Spleen (tissue), 11 donors: ENCODE measurements around the gene DCXR. TPM values are rescaled to one million over a fixed set of nuclear protein-coding genes. Genes with fewer than 3 reads are reported as not detected.

Experiments
- DNase-seq: peaks from one replicate; pipeline ENCODE4 v3.0.0-alpha.2; 2020
- H3K27ac ChIP-seq, 8 donors: fragments of 200-600 bp; sonication (generic) in 7 of 8; 1 replicate in 4 of 8; 2 replicates in 4 of 8; pipeline versions ENCODE4 v1.5.0 to v1.8.0; 2016 to 2021; ENCODE audit warnings: inconsistent platforms in 4 of 8, mild to moderate bottlenecking in 4 of 8, moderate library complexity in 1 of 8
- H3K27me3 ChIP-seq, 7 donors: fragments of 200-600 bp; sonication (generic) in 6 of 7; replicated peaks in 1 of 7; 1 replicate in 4 of 7; 2 replicates in 3 of 7; pipeline versions ENCODE4 v1.5.0 to v1.8.0; 2016 to 2021; ENCODE audit warnings: inconsistent platforms in 3 of 7, mild to moderate bottlenecking in 1 of 7
- H3K36me3 ChIP-seq, 6 donors: fragments of 200-600 bp; sonication (generic) in 5 of 6; 1 replicate in 4 of 6; 2 replicates in 2 of 6; pipeline versions ENCODE4 v1.5.0 to v1.8.0; 2016 to 2021; ENCODE audit warnings: inconsistent platforms in 2 of 6
- H3K4me1 ChIP-seq, 6 donors: fragments of 200-600 bp; sonication (generic) in 5 of 6; 1 replicate in 3 of 6; 2 replicates in 3 of 6; pipeline versions ENCODE4 v1.5.0 to v1.8.0; 2016 to 2021; ENCODE audit warnings: inconsistent platforms in 3 of 6
- H3K4me3 ChIP-seq, 8 donors: fragments of 200-600 bp; sonication (generic) in 7 of 8; 1 replicate in 4 of 8; 2 replicates in 4 of 8; pipeline versions ENCODE4 v1.5.0 to v1.8.0; 2016 to 2021; ENCODE audit warnings: inconsistent platforms in 4 of 8, mild to moderate bottlenecking in 4 of 8, moderate library complexity in 2 of 8
- H3K9me3 ChIP-seq, 8 donors: fragments of 200-600 bp; sonication (generic) in 7 of 8; 1 replicate in 4 of 8; 2 replicates in 4 of 8; pipeline versions ENCODE4 v1.5.0 to v1.8.0; 2016 to 2021; ENCODE audit warnings: inconsistent platforms in 4 of 8
- POLR2A ChIP-seq, 3 donors: fragments of 450-650 bp; IDR thresholded peaks; one replicate each; pipeline ENCODE4 v1.5.1; 2017; ENCODE audit warnings: antibody characterized with exemption in 3 of 3, mild to moderate bottlenecking in 1 of 3
- POLR2AphosphoS5 ChIP-seq, 3 donors: sonication (generic); formaldehyde crosslinking; IDR thresholded peaks; one replicate each; pipeline ENCODE4 v1.5.1; 2017; ENCODE audit warnings: antibody characterized with exemption in 3 of 3
- WGBS, 5 donors: extraction: QIAGEN DNeasy Blood & Tissue Kit in 3 of 5; methylation state at CpG; one replicate each; pipeline versions ENCODE4 v1.1.5 to v1.1.7; 2013 to 2018; 5-methylcytosine and 5-hydroxymethylcytosine counted together
- intact Hi-C: fragments of 100-400 bp; cut with DNase I; formaldehyde crosslinking; loops from one replicate; pipeline ENCODE4 v1.15.0; 2023; ENCODE audit warnings: low total_unique reads
- polyA plus RNA-seq, 3 donors: library from polyadenylated mRNA; stranded (reverse); fragments of 200-250 nt; gene quantifications; one replicate each; pipeline ENCODE4 v1.2.1, GENCODE V29; 2013
- total RNA-seq, 7 donors: library from RNA; depleted of rRNA in 3 of 7; stranded (reverse); fragments of >200 nt in 3 of 7; fragmentation: NEBNext Ultra II Directional in 4 of 7; extraction: Animal tissue kit (Norgen Biotek cat#: 25700) in 4 of 7; gene quantifications; one replicate each; pipeline versions ENCODE4 v1.1.0 to v1.2.1, GENCODE V29; 2016 to 2021
- TF ChIP-seq, protein P1 (sequence below), 11 experiments: fragments of 200-600 bp in 7 of 11; fragments of 450-650 bp in 4 of 11; sonication (generic) in 4 of 11; IDR thresholded peaks in 8 of 11; conservative IDR thresholded peaks in 3 of 11; 1 replicate in 7 of 11; 2 replicates in 4 of 11; pipeline versions ENCODE4 v1.4.0 to v1.8.0; 2016 to 2021; ENCODE audit warnings: antibody characterized with exemption in 11 of 11, inconsistent platforms in 4 of 11, mild to moderate bottlenecking in 1 of 11
- donor health status: healthy with polysubstance abuse.
- donor health status: DM: no; HTN: no; CAD: no; lungs with moderate emphysema.
- donor health status: DM: no; HTN: no; CAD: no.
- donor health status: Bipolar disorder and iron deficiency.
- donor health status: healthy.
- donor health status: DM: no; HTN: no; CAD: no.
- donor health status: DM: yes; HTN: yes; CAD: no.

The DCXR gene
- total and polyA plus RNA-seq, 10 donors = 44.2 to 88.0 (median 61.0) TPM

DNA sequence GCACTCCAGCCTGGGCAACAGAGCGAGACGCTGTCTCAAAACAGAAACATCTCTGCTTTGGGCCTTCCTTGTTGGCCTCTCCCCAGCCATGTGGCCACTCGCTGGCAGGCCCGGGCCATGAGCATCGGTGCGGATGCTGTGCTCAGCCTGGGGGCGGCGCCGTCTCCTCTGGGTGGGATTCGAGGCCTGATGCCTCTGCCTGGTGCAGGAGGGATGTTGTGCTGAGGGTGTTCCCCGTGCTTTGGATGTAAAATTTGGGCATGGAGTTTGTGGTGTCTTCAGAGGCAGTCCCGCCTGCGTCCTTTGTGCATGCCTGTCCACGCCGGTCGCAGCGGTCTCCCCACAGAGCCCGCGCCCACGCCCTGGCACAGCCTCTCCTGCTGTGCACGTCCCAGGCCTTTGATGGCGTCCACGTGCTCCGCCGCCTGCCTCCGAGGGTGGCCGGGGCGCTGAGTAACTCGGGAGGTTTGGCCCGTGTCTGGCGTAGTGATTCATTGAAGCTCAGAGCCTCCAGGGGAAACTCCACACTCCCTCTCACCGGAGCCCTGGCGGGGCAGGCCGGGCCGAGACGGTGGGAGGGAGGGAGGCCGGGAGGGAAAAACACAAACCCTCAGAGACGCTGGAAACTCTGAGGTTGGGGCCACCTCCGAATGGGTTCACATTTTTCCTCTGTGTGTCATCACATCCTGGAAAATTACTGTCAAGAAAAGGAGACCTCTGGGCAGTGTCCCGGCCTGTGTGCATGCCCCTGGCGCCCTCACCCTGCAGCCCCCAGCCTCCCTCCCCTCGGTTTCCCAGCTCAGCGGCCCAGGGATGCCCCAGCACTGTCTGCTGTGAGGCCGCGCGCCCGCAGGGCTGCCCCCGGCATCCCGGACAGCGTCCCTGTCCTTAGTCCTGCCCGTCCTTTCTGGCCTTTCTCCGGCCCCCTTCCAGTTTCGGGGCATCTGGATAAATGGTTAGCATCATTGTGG lies 33.8 kb downstream of the DCXR start:
- Histone ChIP-seq H3K27me3 (no peaks in the 10 kb centered on the region), H3K27ac (no peak overlapping the region), H3K4me3 (no peak overlapping the region), H3K36me3 (peaks cover 0 to 30% (median 0%) of the 10 kb centered on the region in 6 donors), H3K4me1 (peaks cover 0 to 13% (median 2%) of the 10 kb centered on the region in 6 donors), H3K9me3 (no peaks in the 10 kb centered on the region)
- WGBS, 5 donors = 73 to 92% (median 86%) methylated on average over 49 to 53 of the region's 53 CpGs
- TF ChIP-seq POLR2AphosphoS5 (IDR thresholded peaks at IDR 0.05) = peak in 1 of 3 donors; percentile 33
- no peak for TF ChIP-seq POLR2A (IDR thresholded peaks at IDR 0.05)
- intact Hi-C loops = no loop called here
- no peak for DNase-seq

DNA sequence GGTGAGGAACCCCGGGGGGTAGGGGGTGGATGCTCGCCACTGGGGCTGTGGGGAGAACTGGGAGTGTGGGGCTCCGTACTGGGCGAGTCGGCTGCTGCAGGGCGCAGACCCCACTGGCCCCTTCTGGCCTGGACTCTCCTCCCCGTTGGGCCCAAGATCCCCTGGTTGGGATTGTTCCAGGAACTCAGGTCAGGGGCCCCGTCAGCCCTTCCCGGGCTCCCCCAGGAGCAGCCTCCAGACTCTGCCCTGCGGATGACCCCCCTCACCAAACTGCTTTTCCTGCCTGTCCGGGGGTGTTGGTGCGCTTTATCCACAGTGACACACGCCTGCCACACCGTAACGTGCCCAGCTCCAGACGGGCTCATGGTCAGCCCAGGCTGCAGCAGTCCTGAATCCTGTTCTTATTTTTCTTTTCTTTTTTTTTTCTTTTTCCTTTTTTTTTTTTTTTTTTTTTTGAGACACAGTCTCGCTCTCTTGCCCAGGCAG lies 35.9 kb downstream of the DCXR start:
- no peak for DNase-seq
- peaks cover 0 to 41% (median 2%) of the 10 kb centered on the region in 6 donors for H3K36me3 ChIP-seq
- intact Hi-C loops = no loop called here
- H3K4me3 ChIP-seq = no peak overlapping the region
- WGBS, 5 donors = 78 to 86% (median 84%) methylated on average over 13 to 17 of the region's 17 CpGs
- no peaks in the 10 kb centered on the region for H3K9me3 ChIP-seq
- H3K4me1 ChIP-seq = peaks cover 0 to 13% (median 2%) of the 10 kb centered on the region in 6 donors
- no peak overlapping the region for H3K27ac ChIP-seq
- H3K27me3 ChIP-seq = no peaks in the 10 kb centered on the region
- TF ChIP-seq POLR2A (IDR thresholded peaks at IDR 0.05) (no peak), POLR2AphosphoS5 (IDR thresholded peaks at IDR 0.05) (no peak)
- TF ChIP-seq, protein P1, sequence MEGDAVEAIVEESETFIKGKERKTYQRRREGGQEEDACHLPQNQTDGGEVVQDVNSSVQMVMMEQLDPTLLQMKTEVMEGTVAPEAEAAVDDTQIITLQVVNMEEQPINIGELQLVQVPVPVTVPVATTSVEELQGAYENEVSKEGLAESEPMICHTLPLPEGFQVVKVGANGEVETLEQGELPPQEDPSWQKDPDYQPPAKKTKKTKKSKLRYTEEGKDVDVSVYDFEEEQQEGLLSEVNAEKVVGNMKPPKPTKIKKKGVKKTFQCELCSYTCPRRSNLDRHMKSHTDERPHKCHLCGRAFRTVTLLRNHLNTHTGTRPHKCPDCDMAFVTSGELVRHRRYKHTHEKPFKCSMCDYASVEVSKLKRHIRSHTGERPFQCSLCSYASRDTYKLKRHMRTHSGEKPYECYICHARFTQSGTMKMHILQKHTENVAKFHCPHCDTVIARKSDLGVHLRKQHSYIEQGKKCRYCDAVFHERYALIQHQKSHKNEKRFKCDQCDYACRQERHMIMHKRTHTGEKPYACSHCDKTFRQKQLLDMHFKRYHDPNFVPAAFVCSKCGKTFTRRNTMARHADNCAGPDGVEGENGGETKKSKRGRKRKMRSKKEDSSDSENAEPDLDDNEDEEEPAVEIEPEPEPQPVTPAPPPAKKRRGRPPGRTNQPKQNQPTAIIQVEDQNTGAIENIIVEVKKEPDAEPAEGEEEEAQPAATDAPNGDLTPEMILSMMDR (IDR thresholded peaks at IDR 0.05 in 8 of 11, conservative IDR thresholded peaks at IDR 0.05 in 3 of 11) = no peak

DNA sequence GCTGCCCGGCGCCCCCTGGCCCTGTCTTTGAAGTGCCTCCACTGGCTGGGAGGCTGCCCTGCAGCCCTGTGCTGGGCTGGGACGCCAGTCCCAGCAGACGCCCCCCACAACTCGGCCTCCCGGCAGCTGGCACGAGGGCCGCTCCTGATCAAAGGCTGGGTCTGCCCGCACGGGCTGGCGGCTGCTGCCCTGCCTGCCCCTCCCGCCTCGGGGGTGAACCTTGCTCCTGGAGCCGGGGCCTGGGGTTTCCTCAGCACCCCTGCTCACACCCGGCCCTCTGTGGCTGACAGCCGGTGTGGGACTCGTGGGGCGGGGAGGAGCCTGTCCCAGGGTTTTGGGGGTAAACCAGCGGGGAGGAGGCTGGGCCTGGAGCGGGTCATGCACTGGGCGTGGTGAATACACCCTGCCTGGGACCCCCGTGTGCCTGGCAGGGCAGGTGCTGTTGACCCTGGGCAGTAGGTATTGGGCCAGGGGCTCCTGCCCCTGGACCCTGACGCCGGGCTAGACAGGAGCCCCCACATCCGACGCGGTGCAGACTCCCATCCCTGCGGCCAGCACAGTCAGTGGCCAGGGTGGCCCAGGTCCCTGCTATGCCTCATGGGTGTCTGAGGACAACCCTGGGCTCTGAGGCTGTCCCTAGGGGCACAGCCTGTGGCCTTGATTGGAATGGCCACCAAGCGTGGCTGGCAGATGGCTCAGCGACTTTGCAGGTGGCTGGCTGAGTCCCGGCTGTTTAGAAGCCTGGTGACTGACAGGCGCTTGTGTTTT lies 36.5 kb downstream of the DCXR start:
- Histone ChIP-seq H3K36me3 (peaks cover 0 to 45% (median 3%) of the 10 kb centered on the region in 6 donors), H3K4me3 (no peak overlapping the region), H3K27ac (no peak overlapping the region), H3K9me3 (no peaks in the 10 kb centered on the region), H3K27me3 (no peaks in the 10 kb centered on the region), H3K4me1 (peaks cover 0 to 13% (median 2%) of the 10 kb centered on the region in 6 donors)
- 74 to 92% (median 87%) methylated on average over 8 to 32 of the region's 32 CpGs for WGBS, 5 donors
- DNase-seq = no peak
- intact Hi-C loops = no loop called here
- TF ChIP-seq POLR2A (IDR thresholded peaks at IDR 0.05) (no peak), POLR2AphosphoS5 (IDR thresholded peaks at IDR 0.05) (peak in 1 of 3 donors; percentile 13)
- TF ChIP-seq, protein P1 (IDR thresholded peaks at IDR 0.05 in 8 of 11, conservative IDR thresholded peaks at IDR 0.05 in 3 of 11) = no peak

DNA sequence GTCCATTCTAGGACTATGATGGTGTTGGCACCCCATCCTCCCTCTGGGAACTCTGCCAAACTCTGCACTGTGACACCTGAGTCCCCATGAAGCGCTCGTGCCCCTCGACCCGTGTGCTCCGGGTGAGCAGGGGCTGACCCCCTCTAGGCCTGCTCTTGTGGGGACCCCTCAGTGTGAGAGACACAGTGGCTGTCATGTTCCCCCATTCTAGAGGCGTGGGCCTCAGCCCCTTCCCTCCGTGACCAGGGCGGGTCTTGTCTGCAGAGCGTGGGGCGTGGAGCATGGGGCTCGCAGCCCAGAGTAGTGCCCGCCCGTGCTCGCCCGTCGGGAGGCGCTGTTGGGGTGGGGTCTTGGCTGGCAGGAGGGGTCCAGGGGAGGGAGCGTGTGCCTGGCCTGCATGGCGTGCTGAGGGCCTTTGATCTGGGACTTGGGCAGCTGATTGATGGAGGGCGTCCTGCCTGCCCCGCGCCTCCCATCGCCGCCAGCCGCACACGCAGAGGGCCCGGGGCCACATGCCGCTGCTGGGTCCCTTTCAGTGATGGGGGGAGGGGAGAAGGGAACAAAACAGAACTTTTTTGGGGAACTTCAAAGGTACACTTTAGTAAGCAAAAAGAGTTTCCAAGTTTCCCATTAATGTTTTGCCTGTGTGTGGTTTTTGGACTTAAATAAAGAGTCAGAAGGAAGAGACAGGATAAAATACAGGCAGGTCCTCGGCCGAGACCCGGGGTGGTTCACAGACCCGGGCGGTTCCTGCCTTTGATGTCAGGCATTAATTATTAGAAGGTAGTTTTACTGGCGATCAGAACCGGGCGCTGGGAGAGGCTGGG lies 37.3 kb downstream of the DCXR start:
- Histone ChIP-seq H3K36me3 (peaks cover 0 to 53% (median 3%) of the 10 kb centered on the region in 6 donors), H3K9me3 (no peaks in the 10 kb centered on the region), H3K4me3 (no peak overlapping the region), H3K4me1 (peaks cover 0 to 13% (median 2%) of the 10 kb centered on the region in 6 donors), H3K27me3 (no peaks in the 10 kb centered on the region), H3K27ac (no peak overlapping the region)
- 87 to 91% (median 89%) methylated on average over 31 to 36 of the region's 36 CpGs for WGBS, 5 donors
- DNase-seq = no peak
- TF ChIP-seq POLR2A (IDR thresholded peaks at IDR 0.05) (no peak), POLR2AphosphoS5 (IDR thresholded peaks at IDR 0.05) (no peak)
- TF ChIP-seq, protein P1 (IDR thresholded peaks at IDR 0.05 in 8 of 11, conservative IDR thresholded peaks at IDR 0.05 in 3 of 11) = no peak
- intact Hi-C loops = no loop called here
